ENCODE results near the gene PPP1R7.

The PPP1R7 gene

GRCh38 chr2:241227594-241227993 lies 77.3 kb downstream of the PPP1R7 start:
- H3K9ac ChIP-seq (ENCODE audit: low read depth, low read length, poor library complexity, severe bottlenecking), result no peak overlapping the region
- H3K27me3 ChIP-seq (ENCODE audit: insufficient read depth, low read length, poor library complexity, severe bottlenecking), result no peaks in the 10 kb centered on the region
- no peak overlapping the region for H2AFZ ChIP-seq (ENCODE audit: low read length)
- no peaks in the 10 kb centered on the region for H3F3A ChIP-seq (ENCODE audit: low read depth)
- no peaks in the 10 kb centered on the region for H3K79me2 ChIP-seq (ENCODE audit: insufficient read depth, low read length)
- no peaks in the 10 kb centered on the region for H3K9me2 ChIP-seq (replicated peaks; ENCODE audit: low read depth, low read length)
- H3K9me3 ChIP-seq (ENCODE audit: insufficient read depth, low read depth, low read length), result no peaks in the 10 kb centered on the region
- peaks cover 36% of the 10 kb centered on the region; the same call in 1 of the 2 replicates for H3K36me3 ChIP-seq (ENCODE audit: insufficient read depth, low read length)
- H4K20me1 ChIP-seq (ENCODE audit: insufficient read depth, low read length, poor library complexity, severe bottlenecking), result no peaks in the 10 kb centered on the region
- H3K4me1 ChIP-seq (ENCODE audit: insufficient read depth, low read length, poor library complexity, severe bottlenecking), result no peaks in the 10 kb centered on the region
- no peak overlapping the region for H3K4me3 ChIP-seq (ENCODE audit: low read length, poor library complexity, severe bottlenecking)
- H3K4me2 ChIP-seq (ENCODE audit: low read depth, low read length, poor library complexity, severe bottlenecking), result no peak overlapping the region
- no peak for TF ChIP-seq CTCF (conservative IDR thresholded peaks at IDR 0.05; ENCODE audit: low read length)
- no peak for TF ChIP-seq EZH2phosphoT487 (IDR thresholded peaks at IDR 0.05; ENCODE audit: borderline replicate concordance)

GRCh38 chr2:241228081-241228859 lies 78.0 kb downstream of the PPP1R7 start:
- peaks cover 40% of the 10 kb centered on the region; the same call in 1 of the 2 replicates for H3K36me3 ChIP-seq (ENCODE audit: insufficient read depth, low read length)
- no peaks in the 10 kb centered on the region for H3K79me2 ChIP-seq (ENCODE audit: insufficient read depth, low read length)
- no peaks in the 10 kb centered on the region for H3K4me1 ChIP-seq (ENCODE audit: insufficient read depth, low read length, poor library complexity, severe bottlenecking)
- H4K20me1 ChIP-seq (ENCODE audit: insufficient read depth, low read length, poor library complexity, severe bottlenecking), result no peaks in the 10 kb centered on the region
- H3K4me3 ChIP-seq (ENCODE audit: low read length, poor library complexity, severe bottlenecking), result no peak overlapping the region
- no peaks in the 10 kb centered on the region for H3K9me2 ChIP-seq (replicated peaks; ENCODE audit: low read depth, low read length)
- H3K9me3 ChIP-seq (ENCODE audit: insufficient read depth, low read depth, low read length), result no peaks in the 10 kb centered on the region
- TF ChIP-seq CTCF (conservative IDR thresholded peaks at IDR 0.05; ENCODE audit: low read length) (no peak), EZH2phosphoT487 (IDR thresholded peaks at IDR 0.05; ENCODE audit: borderline replicate concordance) (no peak)
- H3K4me2 ChIP-seq (ENCODE audit: low read depth, low read length, poor library complexity, severe bottlenecking), result no peak overlapping the region
- H3K27me3 ChIP-seq (ENCODE audit: insufficient read depth, low read length, poor library complexity, severe bottlenecking), result no peaks in the 10 kb centered on the region
- no peaks in the 10 kb centered on the region for H3F3A ChIP-seq (ENCODE audit: low read depth)
- H3K9ac ChIP-seq (ENCODE audit: low read depth, low read length, poor library complexity, severe bottlenecking), result no peak overlapping the region
- H2AFZ ChIP-seq (ENCODE audit: low read length), result no peak overlapping the region

- H4K20me1 ChIP-seq (ENCODE audit: insufficient read depth, low read length, poor library complexity, severe bottlenecking), result no peaks in the 10 kb centered on the region
- H3K27me3 ChIP-seq (ENCODE audit: insufficient read depth, low read length, poor library complexity, severe bottlenecking), result no peaks in the 10 kb centered on the region
- H3K79me2 ChIP-seq (ENCODE audit: insufficient read depth, low read length), result no peaks in the 10 kb centered on the region
- no peak overlapping the region for H3K4me3 ChIP-seq (ENCODE audit: low read length, poor library complexity, severe bottlenecking)
- H3K9me3 ChIP-seq (ENCODE audit: insufficient read depth, low read depth, low read length), result no peaks in the 10 kb centered on the region
- peaks cover 47% of the 10 kb centered on the region; the same call in 1 of the 2 replicates for H3K36me3 ChIP-seq (ENCODE audit: insufficient read depth, low read length)
- H2AFZ ChIP-seq (ENCODE audit: low read length), result no peak overlapping the region
- H3K9ac ChIP-seq (ENCODE audit: low read depth, low read length, poor library complexity, severe bottlenecking), result no peak overlapping the region
- H3K4me1 ChIP-seq (ENCODE audit: insufficient read depth, low read length, poor library complexity, severe bottlenecking), result no peaks in the 10 kb centered on the region
- H3K4me2 ChIP-seq (ENCODE audit: low read depth, low read length, poor library complexity, severe bottlenecking), result no peak overlapping the region
- TF ChIP-seq EZH2phosphoT487 (IDR thresholded peaks at IDR 0.05; ENCODE audit: borderline replicate concordance) (no peak), CTCF (conservative IDR thresholded peaks at IDR 0.05; ENCODE audit: low read length) (no peak)
- H3K9me2 ChIP-seq (replicated peaks; ENCODE audit: low read depth, low read length), result no peaks in the 10 kb centered on the region
- no peaks in the 10 kb centered on the region for H3F3A ChIP-seq (ENCODE audit: low read depth)
Observed at GRCh38 chr2:241228860-241229516, 78.7 kb downstream of the PPP1R7 start.

Data from Loucy (cell line).